Activated naive CD4-positive, alpha-beta T cell treated with anti-CD3 and anti-CD28 coated beads, Interleukin-2, amount 10 ng/mL, durations not matched to agents 7 days and 5 days (primary cell): Measurements from ENCODE around the gene GNG7.

Source experiments
- CTCF ChIA-PET: fragments of 350-600 bp; sonication (Branson Sonifier 250); formaldehyde crosslinking; loops from one replicate; lab custom pipeline; 2021; ENCODE audit warnings: antibody characterized with exemption; lab: Charles Lee
- DNase-seq: peaks from one replicate; pipeline ENCODE4 v3.0.0-alpha.2; 2020
- H3K27ac Mint-ChIP-seq: one replicate; pipeline ENCODE4 v1.8.0; 2021; ENCODE audit warnings: mild to moderate bottlenecking, moderate library complexity, mixed read lengths
- H3K27me3 Mint-ChIP-seq: one replicate; pipeline ENCODE4 v1.8.0; 2021; ENCODE audit warnings: mild to moderate bottlenecking, mixed read lengths
- H3K36me3 Mint-ChIP-seq: one replicate; pipeline ENCODE4 v1.8.0; 2021; ENCODE audit warnings: mixed read lengths
- H3K4me1 Mint-ChIP-seq: one replicate; pipeline ENCODE4 v1.8.0; 2021; ENCODE audit warnings: mixed read lengths
- H3K4me3 Mint-ChIP-seq: one replicate; pipeline ENCODE4 v1.8.0; 2021; ENCODE audit warnings: mild to moderate bottlenecking, moderate library complexity, mixed read lengths
- H3K9me3 Mint-ChIP-seq: one replicate; pipeline ENCODE4 v1.8.0; 2021; ENCODE audit warnings: mixed read lengths

Gene GNG7

DNA sequence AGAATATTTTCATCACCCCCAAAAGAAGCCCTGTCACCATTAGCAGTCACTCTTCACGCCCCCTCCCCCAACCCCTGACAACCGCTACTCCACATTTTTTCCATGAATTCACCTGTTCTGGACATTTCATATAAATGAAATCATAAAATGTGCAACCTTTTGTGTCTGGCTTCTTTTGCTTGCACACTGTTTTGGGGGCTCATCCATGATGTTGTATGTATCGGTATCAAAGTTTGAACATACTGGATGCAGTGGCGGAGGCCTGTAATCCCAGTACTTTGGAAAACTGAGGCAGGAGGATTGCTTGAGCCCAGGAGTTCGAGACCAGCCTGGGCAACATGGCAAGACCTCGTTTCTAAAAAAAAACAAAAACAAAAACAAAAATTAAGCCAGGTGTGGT lies 219.4 kb downstream of the GNG7 start:
- Mint-ChIP-seq H3K9me3 (peaks cover 15% of the 10 kb centered on the region), H3K27me3 (peaks cover 30% of the 10 kb centered on the region), H3K36me3 (peaks cover 9% of the 10 kb centered on the region), H3K4me1 (peaks cover 26% of the 10 kb centered on the region), H3K4me3 (no peak overlapping the region), H3K27ac (no peak overlapping the region)
- CTCF ChIA-PET, result no interaction called here
- DNase-seq, result no peak

DNA sequence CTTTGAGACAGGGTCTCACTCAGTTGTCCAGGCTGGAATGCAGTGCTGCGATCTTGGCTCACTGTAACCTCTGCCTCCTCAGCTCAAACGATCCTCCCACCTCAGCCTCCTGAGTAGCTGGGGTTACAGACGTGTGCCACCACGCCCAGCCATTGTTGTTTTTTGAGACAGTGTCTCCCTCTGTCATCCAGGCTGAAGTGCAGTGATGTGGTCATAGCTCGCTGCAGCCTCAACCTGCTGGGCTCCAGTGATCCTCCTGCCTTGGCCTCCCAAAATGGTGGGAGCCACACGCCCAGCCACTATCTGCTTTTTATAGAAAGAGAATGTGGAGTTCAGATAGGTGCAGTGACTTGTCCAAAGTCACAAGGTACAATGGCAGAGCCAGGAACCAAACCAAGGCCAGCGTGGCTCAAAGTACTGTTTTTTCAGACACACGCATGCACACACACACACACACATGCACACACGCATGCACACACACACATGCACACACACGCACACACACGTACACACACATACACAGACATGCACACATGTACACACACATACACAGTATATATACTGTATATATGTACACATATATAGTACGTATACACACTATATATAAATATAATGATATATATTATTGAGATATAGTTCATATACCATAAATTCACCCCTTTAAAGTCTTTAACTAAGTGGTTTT lies 220.0 kb downstream of the GNG7 start:
- no peak for DNase-seq
- Mint-ChIP-seq H3K4me1 (peaks cover 26% of the 10 kb centered on the region), H3K4me3 (no peak overlapping the region), H3K9me3 (peaks cover 15% of the 10 kb centered on the region), H3K27ac (no peak overlapping the region), H3K27me3 (peaks cover 24% of the 10 kb centered on the region), H3K36me3 (peaks cover 14% of the 10 kb centered on the region)
- CTCF ChIA-PET, result no interaction called here

DNA sequence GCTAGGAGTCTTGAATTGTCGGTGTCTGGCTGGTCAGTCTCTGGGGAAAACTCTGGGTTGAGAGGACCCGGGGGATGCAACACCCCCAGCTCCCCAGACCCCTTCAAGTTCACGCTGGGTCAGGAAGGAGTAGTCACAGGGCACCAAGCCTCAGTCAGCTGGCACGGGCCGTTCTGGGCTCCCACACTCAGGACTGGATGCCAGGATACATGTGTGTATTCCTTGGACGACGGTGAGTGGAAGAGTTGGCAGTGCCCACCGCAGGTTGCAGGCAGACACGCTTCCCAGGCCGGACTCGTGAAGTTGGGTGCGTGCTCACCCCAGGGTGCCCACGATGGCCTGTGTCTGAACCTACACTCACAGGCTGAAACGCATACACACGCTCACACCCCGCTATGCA lies 221.0 kb downstream of the GNG7 start:
- CTCF ChIA-PET, result no interaction called here
- H3K27ac Mint-ChIP-seq, result no peak overlapping the region

DNA sequence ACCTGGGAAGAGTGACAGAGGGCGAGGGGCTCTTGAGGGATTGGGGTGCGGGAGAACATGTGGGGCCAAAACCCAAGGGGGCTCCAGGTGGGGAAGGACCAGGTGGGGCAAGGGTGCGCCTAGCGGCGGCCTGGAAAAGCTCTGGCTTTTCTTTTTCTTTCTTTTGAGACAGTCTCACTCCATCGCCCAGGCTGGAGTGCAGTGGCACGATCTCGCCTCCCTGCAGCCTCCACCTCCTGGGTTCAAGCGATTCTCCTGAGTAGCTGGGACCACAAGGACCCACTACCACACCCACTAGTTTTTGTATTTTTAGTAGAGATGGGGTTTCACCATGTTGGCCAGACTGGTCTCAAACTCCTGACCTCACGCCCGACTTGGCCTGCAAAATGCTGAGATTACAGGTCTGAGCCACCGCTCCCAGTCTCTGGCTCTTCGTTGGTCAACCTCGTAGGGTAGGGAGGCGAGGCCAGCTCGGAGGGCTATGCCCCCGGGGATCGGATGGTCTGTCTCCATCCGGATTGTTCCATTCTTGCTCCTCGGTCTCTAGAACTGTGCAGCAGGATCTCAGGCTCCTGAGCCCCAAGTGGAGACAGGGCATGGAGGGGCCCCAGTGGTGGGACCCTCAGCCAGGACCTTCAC lies 222.8 kb downstream of the GNG7 start:
- peaks cover 4% of the 10 kb centered on the region for H3K27me3 Mint-ChIP-seq
- no peak for DNase-seq
- peaks cover 15% of the 10 kb centered on the region for H3K9me3 Mint-ChIP-seq
- peak overlapping the region; percentile 84 for H3K27ac Mint-ChIP-seq
- H3K4me1 Mint-ChIP-seq, result peaks cover 32% of the 10 kb centered on the region
- CTCF ChIA-PET, result interaction anchor here (0.6 to 1.1 kb wide), 5 partner anchors 13 to 154 kb away, joined by 3 to 4 read pairs (median 3); no protein-coding TSS in a partner anchor
- peaks cover 24% of the 10 kb centered on the region for H3K36me3 Mint-ChIP-seq
- H3K4me3 Mint-ChIP-seq, result peak overlapping the region; percentile 66

More for the DNA sequence above, 221.0 kb downstream of the GNG7 start:
- Mint-ChIP-seq H3K27me3 (peaks cover 17% of the 10 kb centered on the region), H3K36me3 (peaks cover 24% of the 10 kb centered on the region), H3K4me1 (peaks cover 27% of the 10 kb centered on the region), H3K9me3 (peaks cover 15% of the 10 kb centered on the region), H3K4me3 (no peak overlapping the region)
- no peak for DNase-seq

DNA sequence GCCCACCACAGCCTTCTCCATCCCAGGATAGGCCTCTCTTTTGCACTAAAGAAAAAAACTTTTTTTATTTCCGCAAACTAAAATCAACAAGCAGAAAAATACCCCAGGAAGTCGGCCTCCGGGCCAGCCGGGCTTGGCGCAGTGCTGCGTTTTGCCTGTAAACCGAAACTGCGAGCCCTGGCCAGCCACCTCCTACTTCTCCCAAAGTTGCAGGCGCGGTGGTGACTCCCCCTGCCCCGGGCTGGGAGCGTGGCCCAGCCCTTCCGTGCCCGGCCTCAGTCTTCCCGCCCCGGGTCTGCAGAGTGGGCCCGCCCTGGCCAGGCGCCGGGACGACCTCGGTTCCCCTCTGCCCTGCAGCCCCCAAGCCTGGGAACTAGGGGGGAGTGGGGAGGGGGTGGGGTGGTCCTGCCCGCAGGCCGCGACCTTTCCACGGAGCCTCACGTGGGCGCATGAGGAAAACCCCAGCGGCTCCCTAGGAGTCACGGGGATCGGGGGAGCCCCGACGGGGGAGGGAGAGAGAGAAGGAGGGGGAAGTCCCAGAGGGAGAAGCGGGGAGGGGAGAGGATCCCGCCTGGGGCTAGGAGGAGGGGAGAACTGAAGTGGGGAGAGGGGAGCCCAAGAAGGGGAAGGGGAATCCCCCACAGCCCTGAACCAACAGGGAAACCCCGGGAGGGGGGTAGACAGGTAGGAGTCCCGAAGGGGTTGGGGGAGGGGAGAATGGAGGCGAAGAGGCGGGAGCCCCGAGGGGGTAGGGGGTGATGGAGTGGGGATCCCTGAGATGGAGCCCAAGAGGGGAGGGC lies 223.5 kb downstream of the GNG7 start:
- Mint-ChIP-seq H3K4me1 (peaks cover 32% of the 10 kb centered on the region), H3K36me3 (peaks cover 24% of the 10 kb centered on the region), H3K27me3 (peaks cover under 1% of the 10 kb centered on the region), H3K27ac (peak overlapping the region; percentile 92), H3K9me3 (peaks cover 14% of the 10 kb centered on the region), H3K4me3 (peak overlapping the region; percentile 89)
- DNase-seq, result peak; percentile 84
- CTCF ChIA-PET, result interaction anchor here (0.6 to 4.2 kb wide), 10 partner anchors 14 to 158 kb away, joined by 3 to 63 read pairs (median 5); no protein-coding TSS in a partner anchor

DNA sequence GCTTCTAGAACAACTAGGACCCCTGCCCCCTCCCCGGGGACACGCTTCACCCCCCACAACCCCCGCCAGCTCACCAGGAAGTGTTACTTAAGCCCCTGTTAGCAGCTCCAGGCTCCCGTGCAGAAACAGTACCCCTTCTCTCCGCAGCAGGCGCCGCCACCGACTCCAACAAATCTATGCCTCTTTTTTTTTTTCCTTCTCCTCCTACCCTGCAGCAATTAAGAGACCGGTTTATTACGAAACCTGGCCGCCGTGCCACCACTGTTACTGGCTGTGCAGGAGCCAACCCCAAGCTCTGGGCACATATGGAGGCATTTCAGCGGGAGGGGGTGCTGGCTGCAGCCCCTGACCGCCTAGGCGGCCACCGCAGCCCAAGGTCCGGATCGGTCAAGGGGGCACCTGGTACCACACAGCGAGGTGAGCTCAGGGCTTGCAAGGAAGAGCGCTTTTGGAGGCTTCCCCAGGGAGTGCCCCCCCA lies 224.2 kb downstream of the GNG7 start:
- DNase-seq, result peak; percentile 78
- H3K4me1 Mint-ChIP-seq, result peaks cover 32% of the 10 kb centered on the region
- CTCF ChIA-PET, result interaction anchor here (0.6 to 4.2 kb wide), 12 partner anchors 10 to 496 kb away, joined by 3 to 63 read pairs (median 6); no protein-coding TSS in a partner anchor

DNA sequence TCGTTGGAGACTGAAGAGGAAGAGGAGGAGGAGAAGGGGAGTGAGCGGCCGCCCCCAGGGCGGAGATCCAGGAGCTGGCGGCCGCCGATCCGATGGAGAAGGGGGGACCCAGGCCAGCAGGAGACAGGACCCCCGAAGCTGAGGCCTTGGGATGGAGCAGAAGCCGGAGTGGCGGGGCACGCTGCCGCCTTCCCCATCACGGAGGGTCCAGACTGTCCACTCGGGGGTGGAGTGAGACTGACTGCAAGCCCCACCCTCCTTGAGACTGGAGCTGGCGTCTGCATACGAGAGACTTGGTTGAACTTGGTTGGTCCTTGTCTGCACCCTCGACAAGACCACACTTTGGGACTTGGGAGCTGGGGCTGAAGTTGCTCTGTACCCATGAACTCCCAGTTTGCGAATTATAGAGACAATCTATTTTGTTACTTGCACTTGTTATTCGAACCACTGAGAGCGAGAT lies 224.7 kb downstream of the GNG7 start:
- Mint-ChIP-seq H3K27ac (peak overlapping the region; percentile 92), H3K4me3 (peak overlapping the region; percentile 89), H3K36me3 (peaks cover 21% of the 10 kb centered on the region), H3K9me3 (peaks cover 5% of the 10 kb centered on the region), H3K27me3 (peaks cover 7% of the 10 kb centered on the region), H3K4me1 (peaks cover 34% of the 10 kb centered on the region)
- CTCF ChIA-PET, result interaction anchor here (0.6 to 4.2 kb wide), 11 partner anchors 10 to 495 kb away, joined by 3 to 63 read pairs (median 6); no protein-coding TSS in a partner anchor
- DNase-seq, result peak; percentile 49

More for the DNA sequence above, 224.2 kb downstream of the GNG7 start:
- Mint-ChIP-seq H3K9me3 (peaks cover 10% of the 10 kb centered on the region), H3K4me3 (peak overlapping the region; percentile 89), H3K27me3 (peaks cover 4% of the 10 kb centered on the region), H3K36me3 (peaks cover 24% of the 10 kb centered on the region), H3K27ac (peak overlapping the region; percentile 92)

DNA sequence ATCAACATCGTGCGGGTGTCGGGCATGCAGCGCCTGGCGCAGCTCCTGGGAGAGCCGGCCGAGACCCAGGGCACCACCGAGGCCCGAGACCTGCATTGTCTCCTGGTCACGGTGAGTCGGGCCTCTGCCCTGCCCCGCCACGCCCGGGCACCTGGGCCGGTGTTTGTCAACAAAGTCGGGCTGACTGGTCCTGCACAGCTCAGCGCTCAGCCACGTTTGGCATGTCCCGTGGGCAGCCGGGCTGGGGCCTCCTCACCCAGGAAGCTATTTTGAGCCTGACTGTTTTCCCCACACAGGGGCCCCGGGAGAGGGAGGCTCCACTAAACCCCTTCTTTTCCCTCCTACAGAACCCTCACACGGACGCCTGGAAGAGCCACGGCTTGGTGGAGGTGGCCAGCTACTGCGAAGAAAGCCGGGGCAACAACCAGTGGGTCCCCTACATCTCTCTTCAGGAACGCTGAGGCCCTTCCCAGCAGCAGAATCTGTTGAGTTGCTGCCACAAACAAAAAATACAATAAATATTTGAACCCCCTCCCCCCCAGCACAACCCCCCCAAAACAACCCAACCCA lies 225.3 kb downstream of the GNG7 start:
- CTCF ChIA-PET, result interaction anchor here (0.7 to 4.2 kb wide), 13 partner anchors 11 to 160 kb away, joined by 3 to 63 read pairs (median 5); no protein-coding TSS in a partner anchor
- peaks cover 35% of the 10 kb centered on the region for H3K4me1 Mint-ChIP-seq
- peaks cover under 1% of the 10 kb centered on the region for H3K9me3 Mint-ChIP-seq
- H3K27ac Mint-ChIP-seq, result peak overlapping the region; percentile 92
- H3K36me3 Mint-ChIP-seq, result peaks cover 21% of the 10 kb centered on the region
- H3K27me3 Mint-ChIP-seq, result peaks cover 9% of the 10 kb centered on the region
- H3K4me3 Mint-ChIP-seq, result peak overlapping the region; percentile 89
- DNase-seq, result peak; percentile 47

DNA sequence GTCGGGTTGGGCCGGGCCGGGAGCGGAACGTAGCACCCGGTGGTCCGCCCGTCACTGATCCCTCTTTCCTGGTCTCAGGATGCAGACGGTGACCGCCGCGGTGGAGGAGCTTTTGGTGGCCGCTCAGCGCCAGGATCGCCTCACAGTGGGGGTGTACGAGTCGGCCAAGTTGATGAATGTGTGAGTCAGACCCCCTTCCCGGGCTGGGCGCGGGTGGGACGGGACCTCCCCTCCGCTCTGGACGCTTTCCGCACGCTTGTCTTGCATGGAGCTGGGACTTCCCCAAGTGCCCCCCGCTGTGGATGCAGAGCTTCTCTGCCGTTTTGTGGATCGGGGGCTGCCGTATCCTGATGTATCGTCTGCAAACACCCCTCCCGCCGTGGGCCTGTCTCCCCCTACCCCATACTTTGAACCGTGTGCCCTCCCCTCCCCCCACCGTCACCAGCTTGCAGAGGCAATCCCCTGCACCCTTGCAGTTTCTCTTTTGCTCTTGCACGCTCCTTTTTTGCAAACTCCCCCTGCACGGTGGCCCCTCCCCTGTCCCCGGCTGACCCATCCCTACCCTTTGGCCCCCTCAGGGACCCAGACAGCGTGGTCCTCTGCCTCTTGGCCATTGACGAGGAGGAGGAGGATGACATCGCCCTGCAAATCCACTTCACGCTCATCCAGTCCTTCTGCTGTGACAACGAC lies 225.9 kb downstream of the GNG7 start:
- peak; percentile 81 for DNase-seq
- peak overlapping the region; percentile 92 for H3K27ac Mint-ChIP-seq
- peaks cover 21% of the 10 kb centered on the region for H3K36me3 Mint-ChIP-seq
- peaks cover 9% of the 10 kb centered on the region for H3K27me3 Mint-ChIP-seq
- H3K4me3 Mint-ChIP-seq, result peak overlapping the region; percentile 89
- CTCF ChIA-PET, result interaction anchor here (0.7 to 4.2 kb wide), 18 partner anchors 14 to 161 kb away, joined by 3 to 63 read pairs (median 4); partner anchors contain the start of gene LMNB2
- no peaks in the 10 kb centered on the region for H3K9me3 Mint-ChIP-seq
- peaks cover 35% of the 10 kb centered on the region for H3K4me1 Mint-ChIP-seq

DNA sequence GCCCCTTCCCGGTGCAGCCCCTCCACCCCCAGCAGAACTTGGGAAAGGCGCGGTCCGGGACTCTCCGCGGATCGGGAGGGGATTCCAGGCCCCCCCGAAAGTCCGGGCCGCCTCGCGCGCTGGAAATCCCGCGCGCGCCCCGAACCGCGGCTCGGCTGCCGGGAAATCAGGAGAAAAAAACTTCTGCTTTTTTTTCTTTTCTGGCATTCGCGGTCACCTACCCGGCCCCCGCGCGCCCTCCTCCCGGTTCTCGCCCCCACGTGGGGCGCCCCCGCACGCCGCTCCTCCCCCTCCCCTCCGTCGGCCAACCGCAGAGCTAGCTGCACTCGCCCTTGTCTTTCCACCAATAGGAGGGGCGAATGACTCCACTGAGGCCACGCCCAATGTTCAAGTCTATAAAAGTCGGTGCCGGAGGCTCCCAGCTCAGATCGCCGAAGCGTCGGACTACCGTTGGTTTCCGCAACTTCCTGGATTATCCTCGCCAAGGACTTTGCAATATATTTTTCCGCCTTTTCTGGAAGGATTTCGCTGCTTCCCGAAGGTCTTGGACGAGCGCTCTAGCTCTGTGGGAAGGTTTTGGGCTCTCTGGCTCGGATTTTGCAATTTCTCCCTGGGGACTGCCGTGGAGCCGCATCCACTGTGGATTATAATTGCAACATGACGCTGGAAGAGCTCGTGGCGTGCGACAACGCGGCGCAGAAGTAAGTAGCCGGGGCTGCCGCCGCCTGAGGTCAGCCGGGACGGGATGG lies 226.6 kb downstream of the GNG7 start, which contains the start of gene GADD45B:
GADD45B (plus strand) TSS at position 426 of the 749 bp plus-strand sequence; CDS start at position 658, 232 bp downstream.
- H3K4me3 Mint-ChIP-seq, result peak within 1 kb of the TSS; percentile 89
- no peaks in the 10 kb centered on the region for H3K9me3 Mint-ChIP-seq
- H3K27ac Mint-ChIP-seq, result peak within 1 kb of the TSS; percentile 92
- H3K4me1 Mint-ChIP-seq, result peaks cover 35% of the 10 kb centered on the region
- H3K36me3 Mint-ChIP-seq, result peaks cover 21% of the 10 kb centered on the region
- CTCF ChIA-PET, result interaction anchor here (0.9 to 4.2 kb wide), 14 partner anchors 13 to 161 kb away, joined by 3 to 63 read pairs (median 5); partner anchors contain the start of gene LMNB2
- H3K27me3 Mint-ChIP-seq, result peaks cover 11% of the 10 kb centered on the region
- peak; percentile 98 for DNase-seq

DNA sequence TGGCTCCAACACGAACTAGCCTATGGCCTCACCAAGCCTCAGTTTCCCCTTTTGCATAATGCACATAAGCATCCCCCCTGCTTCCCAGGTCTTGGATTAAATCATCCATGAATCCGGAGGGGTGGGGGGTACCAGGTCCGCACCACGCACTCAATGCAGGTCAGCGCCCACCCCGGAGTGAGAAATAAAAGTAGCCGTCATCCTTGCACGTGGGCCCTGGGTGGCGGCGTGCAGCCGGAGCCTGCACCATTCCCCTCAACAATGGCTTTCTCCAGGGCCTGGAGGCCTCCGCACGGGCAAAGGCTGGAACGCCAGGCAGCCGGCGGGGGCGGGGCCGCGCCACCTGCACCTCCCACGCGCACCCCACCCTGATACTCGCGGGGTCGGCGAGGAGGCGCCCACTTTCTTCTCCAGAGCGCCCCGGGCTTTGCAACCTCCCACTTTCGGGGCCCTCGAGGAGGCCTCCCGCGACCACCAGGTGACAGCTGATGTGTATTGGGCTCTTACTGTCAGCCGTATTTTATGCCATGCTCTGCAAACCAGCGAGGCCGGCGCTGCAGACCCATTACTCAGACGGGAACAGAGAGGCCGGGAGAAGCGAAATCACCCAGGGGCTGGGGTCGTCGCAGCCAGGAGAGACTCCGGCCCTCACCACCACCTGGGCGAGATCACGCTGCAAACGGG lies 227.3 kb downstream of the GNG7 start:
- peak; percentile 72 for DNase-seq
- CTCF ChIA-PET, result interaction anchor here (0.9 to 4.2 kb wide), 12 partner anchors 12 to 161 kb away, joined by 3 to 63 read pairs (median 5); partner anchors contain the start of gene LMNB2
- H3K36me3 Mint-ChIP-seq, result peaks cover 21% of the 10 kb centered on the region
- no peaks in the 10 kb centered on the region for H3K9me3 Mint-ChIP-seq
- H3K4me3 Mint-ChIP-seq, result peak overlapping the region; percentile 76
- peak overlapping the region; percentile 84 for H3K27ac Mint-ChIP-seq
- H3K27me3 Mint-ChIP-seq, result peaks cover 13% of the 10 kb centered on the region
- peaks cover 30% of the 10 kb centered on the region for H3K4me1 Mint-ChIP-seq
